Measurements from ENCODE around the gene ATP8B1. TPM values are rescaled to one million over a fixed set of nuclear protein-coding genes. Genes with fewer than 3 reads are reported as not detected.
A peak's percentile ranks its signal among the peaks of the same experiment; 100 is the strongest.

ATP8B1 gene
- polyA plus RNA-seq, 2 of the 4 experiments (the other 2 are of a cell fraction), result 7.1 to 23.4 TPM

- no peak for TF ChIP-seq JUNB (IDR thresholded peaks at IDR 0.05)
- no peak for TF ChIP-seq HOXB13 (CRISPR knock-in tag; IDR thresholded peaks at IDR 0.05; ENCODE audit: low read depth)
Measured at GRCh38 chr18:57798713-57799373, 4.3 kb downstream of the ATP8B1 start (continued).

GRCh38 chr18:57797209-57797651 is 5.9 kb downstream of the ATP8B1 start:
- POLR2A ChIA-PET, result no interaction called here
- ATAC-seq (0 out of 6 replicates have a peak, but pooled peaks of 1 of the 2 experiments have one; percentile 8), DNase-seq (ENCODE audit: low read depth in 1 of 2, low spot score in 1 of 2) (no peak), FAIRE-seq (no peak)
- Histone ChIP-seq H3K4me3 (no peak overlapping the region), H3K4me2 (peak overlapping the region; percentile 59), H3K4me1 (peaks cover 64% of the 10 kb centered on the region), H3K27ac (peak overlapping the region in 1 of 2 experiments; percentile 44; a peak in 3 of 6 replicates), H3K9me3 (no peaks in the 10 kb centered on the region)
- no peak for TF ChIP-seq EP300 (IDR thresholded peaks at IDR 0.05)
- TF ChIP-seq ZC3H11A (IDR thresholded peaks at IDR 0.05), result no peak
- no peak for TF ChIP-seq RARB (CRISPR knock-in tag; IDR thresholded peaks at IDR 0.05)
- TF ChIP-seq HDAC2 (IDR thresholded peaks at IDR 0.05), result no peak
- no peak for TF ChIP-seq SREBF2 (IDR thresholded peaks at IDR 0.05)
- no peak for TF ChIP-seq EHMT2 (IDR thresholded peaks at IDR 0.05; ENCODE audit: low read depth)
- TF ChIP-seq CBX2 (IDR thresholded peaks at IDR 0.05; ENCODE audit: borderline replicate concordance, low read depth), result no peak
- TF ChIP-seq ZFP36 (IDR thresholded peaks at IDR 0.05; ENCODE audit: borderline replicate concordance, partially characterized antibody), result no peak
- TF ChIP-seq JUNB (IDR thresholded peaks at IDR 0.05), result no peak
- TF ChIP-seq CTCF (IDR thresholded peaks at IDR 0.05), result no peak
- no peak for TF ChIP-seq NPAS2 (CRISPR knock-in tag; IDR thresholded peaks at IDR 0.05; ENCODE audit: borderline replicate concordance)
- TF ChIP-seq FOSL2 (IDR thresholded peaks at IDR 0.05), result no peak
- TF ChIP-seq FOSL2 (CRISPR knock-in tag; IDR thresholded peaks at IDR 0.05), result no peak
- TF ChIP-seq MYC (IDR thresholded peaks at IDR 0.05; ENCODE audit: borderline replicate concordance, low read length), result no peak
- TF ChIP-seq HEYL (CRISPR knock-in tag; IDR thresholded peaks at IDR 0.05), result no peak
- 31% methylated on average over 3 of the region's 3 CpGs for WGBS (ENCODE audit: missing lambda C conversion rate)
- CTCF ChIA-PET, result interaction anchor here (0.9 to 1.3 kb wide), 2 partner anchors 9 to 167 kb away, joined by 3 read pairs; no protein-coding TSS in a partner anchor

GRCh38 chr18:57794951-57795728 is 8.0 kb downstream of the ATP8B1 start:
- no peak for FAIRE-seq
- DNase-seq (ENCODE audit: low read depth in 1 of 2, low spot score in 1 of 2), result no peak
- Histone ChIP-seq H3K4me2 (no peak overlapping the region), H3K4me3 (no peak overlapping the region), H3K27ac (0 out of 6 replicates have a peak overlapping the region, but pooled peaks of 1 of the 2 experiments have one; percentile 19), H3K4me1 (peaks cover 60% of the 10 kb centered on the region), H3K9me3 (no peaks in the 10 kb centered on the region)
- 94% methylated on average over 4 of the region's 4 CpGs for WGBS (ENCODE audit: missing lambda C conversion rate)
- CTCF ChIA-PET, result no interaction called here
- ATAC-seq, result no peak
- POLR2A ChIA-PET, result no interaction called here
- TF ChIP-seq FOSL2 (IDR thresholded peaks at IDR 0.05) (no peak), FOSL2 (CRISPR knock-in tag; IDR thresholded peaks at IDR 0.05) (peak; percentile 7; the same call in 1 of the 2 replicates), NPAS2 (CRISPR knock-in tag; IDR thresholded peaks at IDR 0.05; ENCODE audit: borderline replicate concordance) (no peak)

GRCh38 chr18:57793302-57793986 is 9.7 kb downstream of the ATP8B1 start:
- H3K4me1 ChIP-seq, result peaks cover 68% of the 10 kb centered on the region
- POLR2A ChIA-PET, result no interaction called here

More at GRCh38 chr18:57793302-57793986, 9.7 kb downstream of the ATP8B1 start:
- ATAC-seq (peak in 1 of 2 experiments; percentile 57; a peak in 3 of 6 replicates), FAIRE-seq (no peak), DNase-seq (ENCODE audit: low read depth in 1 of 2, low spot score in 1 of 2) (no peak)
- TF ChIP-seq HDAC2 (IDR thresholded peaks at IDR 0.05) (no peak), CTCF (IDR thresholded peaks at IDR 0.05) (no peak), ZSCAN20 (CRISPR knock-in tag; IDR thresholded peaks at IDR 0.05) (no peak), RCOR1 (IDR thresholded peaks at IDR 0.05; ENCODE audit: low read depth, low read length) (no peak), POLR2AphosphoS2 (conservative IDR thresholded peaks at IDR 0.05; ENCODE audit: low read length) (no peak), ZFP36 (IDR thresholded peaks at IDR 0.05; ENCODE audit: borderline replicate concordance, partially characterized antibody) (no peak), MYC (IDR thresholded peaks at IDR 0.05; ENCODE audit: borderline replicate concordance, low read length) (no peak), EP300 (IDR thresholded peaks at IDR 0.05) (no peak), HOXA7 (CRISPR knock-in tag; IDR thresholded peaks at IDR 0.05) (no peak), ZC3H11A (IDR thresholded peaks at IDR 0.05) (no peak), MAZ (IDR thresholded peaks at IDR 0.05; ENCODE audit: borderline replicate concordance, low read depth, low read length) (no peak)
- Histone ChIP-seq H3K4me3 (no peak overlapping the region), H3K9me3 (no peaks in the 10 kb centered on the region), H3K27ac (peak overlapping the region; percentile 53 to 68), H3K4me2 (peak overlapping the region; percentile 75)
- CTCF ChIA-PET, result no interaction called here
- WGBS (ENCODE audit: missing lambda C conversion rate), result 44% methylated on average over 3 of the region's 3 CpGs

Measured in A549 (cell line).